ENCODE measurements around the gene NXPH4. TPM values are rescaled to one million over a fixed set of nuclear protein-coding genes. Genes with fewer than 3 reads are reported as not detected.

NXPH4 gene
- total RNA-seq, 1 experiment from 2014 or later, result 20.0 TPM

- Histone ChIP-seq H3K36me3 (ENCODE audit: control insufficient read depth in 1 of 2, insufficient read depth in 2 of 2, low read length in 2 of 2) (peaks cover 0 to 3% of the 10 kb centered on the region in 2 experiments; a peak in 1 of 4 replicates), H4K20me1 (ENCODE audit: insufficient read depth) (no peaks in the 10 kb centered on the region), H3K4me2 (ENCODE audit: low read length) (no peak overlapping the region), H3K9me2 (ENCODE audit: insufficient read depth) (no peaks in the 10 kb centered on the region), H3K79me2 (ENCODE audit: insufficient read depth, low read length) (no peaks in the 10 kb centered on the region), H3K4me1 (ENCODE audit: control insufficient read depth in 1 of 2, insufficient read depth in 2 of 2, low read length in 2 of 2) (peaks cover 0 to 4% of the 10 kb centered on the region in 2 experiments; a peak in 2 of 4 replicates), H3K9ac (ENCODE audit: low read length) (no peak overlapping the region), H3K27me3 (ENCODE audit: insufficient read depth, low read length) (no peaks in the 10 kb centered on the region), H2AFZ (ENCODE audit: low read depth, low read length, poor library complexity, severe bottlenecking) (no peak overlapping the region), H3K9me3 (ENCODE audit: control insufficient read depth in 1 of 2, insufficient read depth in 1 of 2, low read depth in 1 of 2, low read length in 2 of 2) (no peaks in the 10 kb centered on the region), H3K27ac (ENCODE audit: low read depth, low read length) (no peak overlapping the region), H3K4me3 (replicated peaks in 1 of 2; ENCODE audit: low read depth in 1 of 2, low read length in 2 of 2) (no peak overlapping the region)
- ChIA-PET CTCF (interaction anchor here (1.3 kb wide), 1 partner anchor 12 kb away, joined by 6 read pairs; no protein-coding TSS in a partner anchor), POLR2A (interaction anchor here (1.0 to 1.4 kb wide), 2 partner anchors 60 to 76 kb away, joined by 3 to 4 read pairs; partner anchors contain the start of gene LRP1), RAD21 (ENCODE audit: low non-redundant PET in 1 of 2, low total read pairs in 2 of 2, uncharacterized antibody in 2 of 2, unreplicated experiment in 2 of 2) (no interaction called here)
- DNase-seq (ENCODE audit: low read depth, low spot score) (no peak), ATAC-seq (no peak)
- TF ChIP-seq FOSL1 (IDR thresholded peaks at IDR 0.05; ENCODE audit: low read depth), result no peak
- no peak for TF ChIP-seq CEBPB (IDR thresholded peaks at IDR 0.05; ENCODE audit: low read depth)
- no peak for TF ChIP-seq POLR2AphosphoS5 (IDR thresholded peaks at IDR 0.05; ENCODE audit: low read depth, low read length)
- TF ChIP-seq CTCF (IDR thresholded peaks at IDR 0.05 in 2 of 3, conservative IDR thresholded peaks at IDR 0.05 in 1 of 3; ENCODE audit: borderline replicate concordance in 1 of 3, insufficient read depth in 1 of 3, low read depth in 2 of 3, low read length in 2 of 3), result no peak
- TF ChIP-seq EZH2phosphoT487 (IDR thresholded peaks at IDR 0.05; ENCODE audit: borderline replicate concordance), result no peak
- no peak for TF ChIP-seq EGR1 (IDR thresholded peaks at IDR 0.05; ENCODE audit: low read depth)
- no peak for TF ChIP-seq ZFX (IDR thresholded peaks at IDR 0.05)
- no peak for TF ChIP-seq ZNF274 (IDR thresholded peaks at IDR 0.05; ENCODE audit: low read depth, low read length)
- no peak for TF ChIP-seq REST (IDR thresholded peaks at IDR 0.05; ENCODE audit: low read depth)
- TF ChIP-seq CBX3 (IDR thresholded peaks at IDR 0.05; ENCODE audit: low read depth), result no peak
- no peak for TF ChIP-seq POLR2A (IDR thresholded peaks at IDR 0.05; ENCODE audit: borderline replicate concordance, extremely low read depth, insufficient read depth, insufficient read length)
- no peak for TF ChIP-seq ZBTB33 (IDR thresholded peaks at IDR 0.05; ENCODE audit: extremely low read depth, insufficient replicate concordance, low read length)
- no peak for TF ChIP-seq EZH2 (IDR thresholded peaks at IDR 0.05)
- no peak for TF ChIP-seq SP1 (IDR thresholded peaks at IDR 0.05; ENCODE audit: low read depth)
- no peak for TF ChIP-seq YY1 (IDR thresholded peaks at IDR 0.05; ENCODE audit: extremely low read depth, insufficient replicate concordance, low read depth, low read length)
- no peak for TF ChIP-seq MAX (IDR thresholded peaks at IDR 0.05)
- intact Hi-C loops (cut with micrococcal nuclease), result no loop called here
- no TSS peak for BruUV-seq (replicated peaks)
Measured at GRCh38 chr12:57188090-57188425, 28.5 kb upstream of the NXPH4 start.

All from HCT116 (cell line).